Measurements from ENCODE around the gene FAM53A.

DNA sequence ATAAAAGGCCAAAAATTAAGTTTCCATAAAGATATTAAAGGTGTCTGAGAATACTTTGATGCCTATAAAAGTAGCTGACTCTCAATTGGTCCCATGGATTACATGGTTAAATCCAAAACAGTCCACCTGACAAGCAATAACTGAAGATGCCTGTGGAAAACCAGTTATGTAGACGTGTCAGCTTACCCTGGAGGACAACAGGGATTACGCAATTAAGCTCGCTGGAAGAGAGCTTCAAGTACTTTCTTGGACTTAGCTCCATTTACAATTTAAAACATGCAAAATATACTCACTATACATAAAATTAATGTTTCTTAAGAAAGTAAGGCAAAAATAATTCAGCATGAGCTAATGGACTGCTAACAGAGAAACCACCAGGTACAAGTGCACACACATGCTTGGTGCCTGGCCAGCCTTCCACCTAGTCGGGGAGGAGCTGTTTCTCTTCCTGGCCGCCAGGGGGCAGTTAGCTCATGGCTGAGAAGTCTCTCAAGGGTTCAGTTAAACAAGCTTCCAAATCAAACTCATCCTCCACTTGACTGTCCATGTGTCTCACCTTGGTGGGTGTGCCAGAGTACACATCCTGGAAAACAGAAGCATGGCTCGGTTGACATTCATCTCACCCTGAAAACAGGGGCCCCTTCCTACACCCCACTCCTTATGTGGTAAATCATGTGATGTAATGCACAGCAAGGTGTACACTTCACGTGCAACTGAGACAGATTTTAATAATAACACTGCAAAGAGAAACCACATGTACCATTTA lies 9.2 kb upstream of the FAM53A start:
- TF ChIP-seq GATA3 (IDR thresholded peaks at IDR 0.05; ENCODE audit: low read depth, low read length) = no peak
- TF ChIP-seq GATA2 (IDR thresholded peaks at IDR 0.05; ENCODE audit: low read depth, low read length) = no peak
